Natural killer cell (primary cell): ENCODE measurements around the gene B4GALT1. TPM values are rescaled to one million over a fixed set of nuclear protein-coding genes. Genes with fewer than 3 reads are reported as not detected.

Experiments used
- ATAC-seq, 3 donors: fragments of 150-1000 bp in 2 of 3; fragments of 200-7000 bp in 1 of 3; cut with Tn5 transposase; 1 replicate in 1 of 3; 2 replicates in 2 of 3; pipeline ENCODE4 v1.10.0; 2021; ENCODE audit warnings: mild to moderate bottlenecking in 2 of 3, moderate library complexity in 2 of 3
- DNase-seq, 2 donors: peaks; one replicate each; pipeline versions ENCODE4 v3.0.0 to v3.0.0-alpha.2; 2013 to 2021; ENCODE audit warnings: mixed read lengths in 1 of 2
- H3K27ac ChIP-seq: one replicate; pipeline ENCODE4 v1.5.1; 2013; ENCODE audit warnings: mild to moderate bottlenecking, low read length
- H3K27me3 ChIP-seq: one replicate; pipeline ENCODE4 v1.6.1; 2013; ENCODE audit warnings: low read length; ENCODE audit not compliant: control insufficient read depth, insufficient read depth
- H3K36me3 ChIP-seq: one replicate; pipeline ENCODE4 v1.6.1; 2013; ENCODE audit warnings: low read length; ENCODE audit not compliant: control insufficient read depth, insufficient read depth
- H3K4me1 ChIP-seq: one replicate; pipeline ENCODE4 v1.6.1; 2013; ENCODE audit warnings: low read length; ENCODE audit not compliant: control insufficient read depth, insufficient read depth
- H3K4me3 ChIP-seq: one replicate; pipeline ENCODE4 v1.5.1; 2013; ENCODE audit warnings: low read length
- H3K9me3 ChIP-seq: one replicate; pipeline ENCODE4 v1.6.1; 2013; ENCODE audit warnings: low read length; ENCODE audit not compliant: control insufficient read depth, insufficient read depth
- H3K27ac Mint-ChIP-seq, 2 donors: one replicate each; pipeline ENCODE4 v1.8.0; 2022; ENCODE audit warnings: mild to moderate bottlenecking in 2 of 2, mixed read lengths in 2 of 2, moderate library complexity in 1 of 2
- H3K27me3 Mint-ChIP-seq, 2 donors: one replicate each; pipeline ENCODE4 v1.8.0; 2022; ENCODE audit warnings: low read depth in 2 of 2, mixed read lengths in 2 of 2
- H3K36me3 Mint-ChIP-seq: one replicate; pipeline ENCODE4 v1.8.0; 2022; ENCODE audit warnings: mixed read lengths
- H3K4me1 Mint-ChIP-seq, 2 donors: one replicate each; pipeline ENCODE4 v1.8.0; 2022; ENCODE audit warnings: mixed read lengths in 2 of 2
- H3K4me3 Mint-ChIP-seq: one replicate; pipeline ENCODE4 v1.8.0; 2022; ENCODE audit warnings: mild to moderate bottlenecking, moderate library complexity, mixed read lengths
- H3K9me3 Mint-ChIP-seq, 2 donors: one replicate each; pipeline ENCODE4 v1.8.0; 2022; ENCODE audit warnings: mixed read lengths in 2 of 2
- WGBS: methylation state at CpG from one replicate; pipeline ENCODE4 v1.1.7; 2013; ENCODE audit warnings: missing lambda C conversion rate; ENCODE audit not compliant: insufficient coverage; 5-methylcytosine and 5-hydroxymethylcytosine counted together
- intact Hi-C: fragments of 100-400 bp; cut with micrococcal nuclease; formaldehyde crosslinking; loops from one replicate; pipeline ENCODE4 v1.14.2; 2022
- total RNA-seq, 4 donors: library from RNA; stranded (reverse); fragments of 120-200 nt in 1 of 4; gene quantifications; one replicate each; pipeline versions ENCODE4 v1.2.3 to v1.2.4, GENCODE V29; 2013 to 2022
- TF ChIP-seq, protein P1 (sequence below): fragments of 200-600 bp; IDR thresholded peaks from one replicate; pipeline ENCODE4 v1.8.0; 2022; ENCODE audit warnings: antibody characterized with exemption

The B4GALT1 gene
- total RNA-seq, 3 donors from 2014 or later (not counting 1 experiment from before 2014, with no cell fraction given) = 122 to 143 (median 128) TPM

DNA sequence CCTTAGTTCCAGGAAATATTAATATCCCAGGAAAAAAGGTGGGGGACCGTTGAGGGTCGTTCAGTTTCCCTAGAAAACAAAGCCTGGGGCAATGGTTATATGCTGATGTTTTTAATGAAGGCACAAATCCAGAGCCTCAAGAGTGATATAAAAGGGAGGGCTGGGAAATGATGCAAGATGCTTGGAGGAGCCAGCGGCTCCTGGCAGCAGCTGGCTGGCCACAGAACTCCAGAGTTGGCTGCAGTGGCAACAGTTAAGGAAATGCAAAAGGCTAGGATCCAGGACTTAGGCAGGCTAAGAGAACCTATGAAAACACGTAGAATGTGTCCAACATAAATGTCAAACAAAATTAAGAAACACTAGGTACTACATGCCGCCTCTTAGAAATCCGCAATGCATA lies 31.0 kb upstream of the B4GALT1 start:
- ATAC-seq (no peak), DNase-seq (no peak)
- no peak overlapping the region for H3K27ac ChIP-seq
- TF ChIP-seq, protein P1, sequence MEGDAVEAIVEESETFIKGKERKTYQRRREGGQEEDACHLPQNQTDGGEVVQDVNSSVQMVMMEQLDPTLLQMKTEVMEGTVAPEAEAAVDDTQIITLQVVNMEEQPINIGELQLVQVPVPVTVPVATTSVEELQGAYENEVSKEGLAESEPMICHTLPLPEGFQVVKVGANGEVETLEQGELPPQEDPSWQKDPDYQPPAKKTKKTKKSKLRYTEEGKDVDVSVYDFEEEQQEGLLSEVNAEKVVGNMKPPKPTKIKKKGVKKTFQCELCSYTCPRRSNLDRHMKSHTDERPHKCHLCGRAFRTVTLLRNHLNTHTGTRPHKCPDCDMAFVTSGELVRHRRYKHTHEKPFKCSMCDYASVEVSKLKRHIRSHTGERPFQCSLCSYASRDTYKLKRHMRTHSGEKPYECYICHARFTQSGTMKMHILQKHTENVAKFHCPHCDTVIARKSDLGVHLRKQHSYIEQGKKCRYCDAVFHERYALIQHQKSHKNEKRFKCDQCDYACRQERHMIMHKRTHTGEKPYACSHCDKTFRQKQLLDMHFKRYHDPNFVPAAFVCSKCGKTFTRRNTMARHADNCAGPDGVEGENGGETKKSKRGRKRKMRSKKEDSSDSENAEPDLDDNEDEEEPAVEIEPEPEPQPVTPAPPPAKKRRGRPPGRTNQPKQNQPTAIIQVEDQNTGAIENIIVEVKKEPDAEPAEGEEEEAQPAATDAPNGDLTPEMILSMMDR = no peak
- no peak overlapping the region for H3K4me3 ChIP-seq
- H3K36me3 ChIP-seq = no peaks in the 10 kb centered on the region
- Mint-ChIP-seq H3K4me3 (no peak overlapping the region), H3K36me3 (no peaks in the 10 kb centered on the region), H3K27ac (no peak overlapping the region), H3K27me3 (no peaks in the 10 kb centered on the region), H3K4me1 (peaks cover 14 to 15% of the 10 kb centered on the region in 2 donors), H3K9me3 (no peaks in the 10 kb centered on the region)
- H3K27me3 ChIP-seq = no peaks in the 10 kb centered on the region
- peaks cover 13% of the 10 kb centered on the region for H3K4me1 ChIP-seq
- intact Hi-C loops = no loop called here
- no peaks in the 10 kb centered on the region for H3K9me3 ChIP-seq
- 88% methylated on average over 6 of the region's 6 CpGs for WGBS

DNA sequence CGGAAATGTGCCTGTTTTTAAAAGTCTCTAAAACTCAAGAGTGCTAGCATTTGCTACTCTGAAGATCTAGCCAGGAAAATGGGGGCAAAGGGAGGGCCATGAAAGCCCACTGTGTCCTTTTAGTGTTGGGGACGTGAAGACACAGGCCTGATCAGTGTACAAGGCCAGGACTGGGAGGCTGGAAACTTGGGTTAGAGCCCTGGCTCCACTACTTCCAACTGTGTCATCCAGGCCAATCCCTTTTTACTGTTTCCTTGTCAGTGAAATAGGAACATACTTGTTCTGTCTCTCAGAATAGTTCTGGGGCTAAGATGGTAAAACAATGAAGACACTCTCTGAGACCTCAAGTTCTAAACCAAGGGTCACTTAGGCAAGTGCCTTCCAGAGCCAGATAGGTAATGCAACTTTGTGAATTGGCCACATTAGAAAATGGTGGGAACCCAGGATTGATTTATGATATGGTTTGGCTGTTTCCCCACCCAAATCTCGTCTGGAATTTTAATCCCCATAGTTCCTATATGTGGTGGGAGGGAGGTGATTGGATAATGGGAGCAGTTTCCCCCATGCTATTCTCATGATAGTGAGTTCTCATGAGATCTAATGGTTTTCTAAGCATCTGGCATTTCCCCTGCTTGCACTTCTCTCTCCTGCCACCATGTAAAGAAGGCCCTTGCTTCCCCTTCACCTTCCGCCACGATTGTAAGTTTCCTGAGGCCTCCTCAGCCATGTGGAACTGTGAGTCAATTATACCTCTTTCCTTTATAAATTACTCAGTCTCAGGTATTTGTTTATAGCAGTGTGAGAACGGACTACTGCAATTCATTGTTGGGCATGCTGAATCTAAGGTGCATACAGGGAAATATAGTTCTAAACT lies 30.4 kb upstream of the B4GALT1 start:
- no peaks in the 10 kb centered on the region for H3K9me3 Mint-ChIP-seq
- TF ChIP-seq, protein P1 = no peak
- intact Hi-C loops = no loop called here
- no peaks in the 10 kb centered on the region for H3K27me3 Mint-ChIP-seq
- H3K4me3 Mint-ChIP-seq = no peak overlapping the region
- Histone ChIP-seq H3K4me3 (no peak overlapping the region), H3K9me3 (no peaks in the 10 kb centered on the region), H3K36me3 (no peaks in the 10 kb centered on the region), H3K27ac (no peak overlapping the region), H3K27me3 (no peaks in the 10 kb centered on the region), H3K4me1 (peaks cover 7% of the 10 kb centered on the region)
- H3K27ac Mint-ChIP-seq = no peak overlapping the region
- DNase-seq (no peak), ATAC-seq (no peak)
- peaks cover 8% of the 10 kb centered on the region in 2 donors for H3K4me1 Mint-ChIP-seq
- WGBS = 81% methylated on average over 5 of the region's 6 CpGs
- no peaks in the 10 kb centered on the region for H3K36me3 Mint-ChIP-seq

DNA sequence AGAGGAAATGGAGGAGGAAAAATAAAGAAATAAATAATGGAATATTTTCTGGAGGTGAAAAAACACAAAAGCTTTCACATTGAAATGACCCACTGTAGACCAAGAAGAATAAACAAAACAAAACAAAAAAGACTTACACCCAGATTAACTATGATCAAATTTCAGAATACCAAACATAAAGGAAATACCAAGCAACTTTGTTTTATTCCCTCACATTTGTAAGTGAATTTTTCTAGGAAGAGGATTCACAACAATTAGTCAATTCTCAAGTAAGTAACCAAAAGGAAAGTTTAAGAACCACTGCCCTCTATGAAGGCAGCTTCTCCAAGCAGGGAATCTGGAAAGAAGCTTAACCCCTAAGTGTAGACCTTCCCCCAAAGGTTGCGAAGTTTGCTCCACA lies 29.6 kb upstream of the B4GALT1 start:
- 85% methylated on average over 1 of the region's 1 CpG for WGBS
- Mint-ChIP-seq H3K27ac (no peak overlapping the region), H3K4me1 (peaks cover under 1% of the 10 kb centered on the region in 2 donors), H3K4me3 (no peak overlapping the region), H3K36me3 (no peaks in the 10 kb centered on the region), H3K27me3 (no peaks in the 10 kb centered on the region), H3K9me3 (no peaks in the 10 kb centered on the region)
- H3K9me3 ChIP-seq = no peaks in the 10 kb centered on the region
- H3K4me3 ChIP-seq = no peak overlapping the region
- no peak overlapping the region for H3K27ac ChIP-seq
- intact Hi-C loops = no loop called here
- H3K27me3 ChIP-seq = no peaks in the 10 kb centered on the region
- DNase-seq (no peak), ATAC-seq (no peak)
- no peaks in the 10 kb centered on the region for H3K36me3 ChIP-seq
- H3K4me1 ChIP-seq = no peaks in the 10 kb centered on the region
- TF ChIP-seq, protein P1 = no peak
